ENCODE data around the gene SORCS3.

- TF ChIP-seq FOXJ3 (CRISPR knock-in tag; IDR thresholded peaks at IDR 0.05; ENCODE audit: borderline replicate concordance) (no peak), CTCF (IDR thresholded peaks at IDR 0.05) (no peak), USF2 (CRISPR knock-in tag; IDR thresholded peaks at IDR 0.05) (no peak), JUN (CRISPR knock-in tag; IDR thresholded peaks at IDR 0.05) (no peak), IRF2 (CRISPR knock-in tag; IDR thresholded peaks at IDR 0.05; ENCODE audit: borderline replicate concordance, low read depth) (no peak), ESRRA (CRISPR knock-in tag; IDR thresholded peaks at IDR 0.05; ENCODE audit: borderline replicate concordance) (no peak), TP53 (CRISPR knock-in tag; IDR thresholded peaks at IDR 0.05) (no peak), RELA (CRISPR knock-in tag; IDR thresholded peaks at IDR 0.05; ENCODE audit: borderline replicate concordance) (no peak)
- TF ChIP-seq, protein P1, sequence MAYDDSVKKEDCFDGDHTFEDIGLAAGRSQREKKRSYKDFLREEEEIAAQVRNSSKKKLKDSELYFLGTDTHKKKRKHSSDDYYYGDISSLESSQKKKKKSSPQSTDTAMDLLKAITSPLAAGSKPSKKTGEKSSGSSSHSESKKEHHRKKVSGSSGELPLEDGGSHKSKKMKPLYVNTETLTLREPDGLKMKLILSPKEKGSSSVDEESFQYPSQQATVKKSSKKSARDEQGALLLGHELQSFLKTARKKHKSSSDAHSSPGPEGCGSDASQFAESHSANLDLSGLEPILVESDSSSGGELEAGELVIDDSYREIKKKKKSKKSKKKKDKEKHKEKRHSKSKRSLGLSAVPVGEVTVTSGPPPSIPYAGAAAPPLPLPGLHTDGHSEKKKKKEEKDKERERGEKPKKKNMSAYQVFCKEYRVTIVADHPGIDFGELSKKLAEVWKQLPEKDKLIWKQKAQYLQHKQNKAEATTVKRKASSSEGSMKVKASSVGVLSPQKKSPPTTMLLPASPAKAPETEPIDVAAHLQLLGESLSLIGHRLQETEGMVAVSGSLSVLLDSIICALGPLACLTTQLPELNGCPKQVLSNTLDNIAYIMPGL (CRISPR knock-in tag; IDR thresholded peaks at IDR 0.05) = no peak
- TF ChIP-seq, protein P2, sequence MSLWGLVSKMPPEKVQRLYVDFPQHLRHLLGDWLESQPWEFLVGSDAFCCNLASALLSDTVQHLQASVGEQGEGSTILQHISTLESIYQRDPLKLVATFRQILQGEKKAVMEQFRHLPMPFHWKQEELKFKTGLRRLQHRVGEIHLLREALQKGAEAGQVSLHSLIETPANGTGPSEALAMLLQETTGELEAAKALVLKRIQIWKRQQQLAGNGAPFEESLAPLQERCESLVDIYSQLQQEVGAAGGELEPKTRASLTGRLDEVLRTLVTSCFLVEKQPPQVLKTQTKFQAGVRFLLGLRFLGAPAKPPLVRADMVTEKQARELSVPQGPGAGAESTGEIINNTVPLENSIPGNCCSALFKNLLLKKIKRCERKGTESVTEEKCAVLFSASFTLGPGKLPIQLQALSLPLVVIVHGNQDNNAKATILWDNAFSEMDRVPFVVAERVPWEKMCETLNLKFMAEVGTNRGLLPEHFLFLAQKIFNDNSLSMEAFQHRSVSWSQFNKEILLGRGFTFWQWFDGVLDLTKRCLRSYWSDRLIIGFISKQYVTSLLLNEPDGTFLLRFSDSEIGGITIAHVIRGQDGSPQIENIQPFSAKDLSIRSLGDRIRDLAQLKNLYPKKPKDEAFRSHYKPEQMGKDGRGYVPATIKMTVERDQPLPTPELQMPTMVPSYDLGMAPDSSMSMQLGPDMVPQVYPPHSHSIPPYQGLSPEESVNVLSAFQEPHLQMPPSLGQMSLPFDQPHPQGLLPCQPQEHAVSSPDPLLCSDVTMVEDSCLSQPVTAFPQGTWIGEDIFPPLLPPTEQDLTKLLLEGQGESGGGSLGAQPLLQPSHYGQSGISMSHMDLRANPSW (CRISPR knock-in tag; conservative IDR thresholded peaks at IDR 0.05; ENCODE audit: low read depth) = no peak
Observed at GRCh38 chr10:104648421-104648820, 7.3 kb downstream of the SORCS3 start.

All from WTC11 (cell line).